Lung (tissue), 12 donors: ENCODE data around the gene TGFBR3. TPM values are rescaled to one million over a fixed set of nuclear protein-coding genes. Genes with fewer than 3 reads are reported as not detected.

ENCODE experiments used
- ATAC-seq: fragments of 200-7000 bp; cut with Tn5 transposase; one replicate; pipeline ENCODE4 v1.9.1; 2020; ENCODE audit warnings: moderate number of reproducible peaks; ENCODE audit not compliant: insufficient read depth, low FRiP score
- DNase-seq, 3 donors: peaks; one replicate each; pipeline ENCODE4 v3.0.0-alpha.2; 2013 to 2017
- H3K27ac ChIP-seq, 2 donors: one replicate each; pipeline ENCODE4 v1.5.1; 2013; ENCODE audit warnings: mild to moderate bottlenecking in 2 of 2, moderate library complexity in 2 of 2, control low read depth in 1 of 2, inconsistent platforms in 1 of 2, low read depth in 1 of 2, low read length in 1 of 2
- H3K27me3 ChIP-seq, 3 donors: one replicate each; pipeline ENCODE4 v1.5.1; 2013; ENCODE audit warnings: low read length in 2 of 3; ENCODE audit not compliant: control insufficient read depth in 3 of 3, insufficient read depth in 3 of 3
- H3K36me3 ChIP-seq, 4 donors: one replicate each; pipeline ENCODE4 v1.5.1; 2013; ENCODE audit warnings: low read length in 4 of 4, mild to moderate bottlenecking in 1 of 4, moderate library complexity in 1 of 4; ENCODE audit not compliant: control insufficient read depth in 4 of 4, insufficient read depth in 4 of 4
- H3K4me1 ChIP-seq, 5 donors: one replicate each; pipeline ENCODE4 v1.5.1; 2013; ENCODE audit warnings: low read length in 5 of 5, mild to moderate bottlenecking in 2 of 5, moderate library complexity in 1 of 5; ENCODE audit not compliant: control insufficient read depth in 5 of 5, insufficient read depth in 5 of 5
- H3K4me3 ChIP-seq: one replicate; pipeline ENCODE4 v1.5.1; 2013; ENCODE audit warnings: mild to moderate bottlenecking, control low read depth, moderate library complexity
- H3K9ac ChIP-seq, 2 donors: one replicate each; pipeline ENCODE4 v1.5.1; 2013; ENCODE audit warnings: low read length in 2 of 2, control low read depth in 1 of 2; ENCODE audit not compliant: insufficient read depth in 1 of 2
- H3K9me3 ChIP-seq, 4 donors: one replicate each; pipeline ENCODE4 v1.5.1; 2013; ENCODE audit warnings: low read length in 3 of 4, mild to moderate bottlenecking in 1 of 4, moderate library complexity in 1 of 4; ENCODE audit not compliant: control insufficient read depth in 4 of 4, insufficient read depth in 3 of 4
- WGBS, 2 donors: extraction: QIAGEN DNeasy Blood & Tissue Kit; methylation state at CpG; one replicate each; pipeline ENCODE4 v1.1.7; 2013; 5-methylcytosine and 5-hydroxymethylcytosine counted together
- polyA plus RNA-seq, 2 donors: library from polyadenylated mRNA; stranded (reverse); fragments of 200-250 nt; gene quantifications; one replicate each; pipeline ENCODE4 v1.2.1, GENCODE V29; 2013
- total RNA-seq, 2 donors: library from RNA; depleted of rRNA in 1 of 2; stranded (reverse); fragments of >200 nt in 1 of 2; gene quantifications; one replicate each; pipeline ENCODE4 v1.2.1, GENCODE V29; 2014 to 2021
- TF ChIP-seq, protein P1 (sequence below): IDR thresholded peaks from 2 replicates; pipeline ENCODE4 v1.5.1; 2012; ENCODE audit warnings: mild to moderate bottlenecking; ENCODE audit errors: control extremely low read depth, extremely low read depth
- donor health status: control.
- donor health status: control.
- donor health status: Bipolar disorder and iron deficiency.
- donor health status: healthy.
- donor health status: DM: yes; HTN: yes; CAD: no.

TGFBR3 gene
- total and polyA plus RNA-seq, 4 donors, result 13.1 to 99.6 (median 26.5) TPM

GRCh38 chr1:91660708-91661107 is 225.2 kb downstream of the TGFBR3 start:
- Histone ChIP-seq H3K9me3 (peaks cover 0 to 6% (median 3%) of the 10 kb centered on the region in 4 donors), H3K9ac (no peak overlapping the region), H3K27ac (no peak overlapping the region), H3K36me3 (no peaks in the 10 kb centered on the region), H3K4me1 (no peaks in the 10 kb centered on the region), H3K27me3 (no peaks in the 10 kb centered on the region), H3K4me3 (no peak overlapping the region)
- ATAC-seq (no peak), DNase-seq (no peak)
- TF ChIP-seq, protein P1, sequence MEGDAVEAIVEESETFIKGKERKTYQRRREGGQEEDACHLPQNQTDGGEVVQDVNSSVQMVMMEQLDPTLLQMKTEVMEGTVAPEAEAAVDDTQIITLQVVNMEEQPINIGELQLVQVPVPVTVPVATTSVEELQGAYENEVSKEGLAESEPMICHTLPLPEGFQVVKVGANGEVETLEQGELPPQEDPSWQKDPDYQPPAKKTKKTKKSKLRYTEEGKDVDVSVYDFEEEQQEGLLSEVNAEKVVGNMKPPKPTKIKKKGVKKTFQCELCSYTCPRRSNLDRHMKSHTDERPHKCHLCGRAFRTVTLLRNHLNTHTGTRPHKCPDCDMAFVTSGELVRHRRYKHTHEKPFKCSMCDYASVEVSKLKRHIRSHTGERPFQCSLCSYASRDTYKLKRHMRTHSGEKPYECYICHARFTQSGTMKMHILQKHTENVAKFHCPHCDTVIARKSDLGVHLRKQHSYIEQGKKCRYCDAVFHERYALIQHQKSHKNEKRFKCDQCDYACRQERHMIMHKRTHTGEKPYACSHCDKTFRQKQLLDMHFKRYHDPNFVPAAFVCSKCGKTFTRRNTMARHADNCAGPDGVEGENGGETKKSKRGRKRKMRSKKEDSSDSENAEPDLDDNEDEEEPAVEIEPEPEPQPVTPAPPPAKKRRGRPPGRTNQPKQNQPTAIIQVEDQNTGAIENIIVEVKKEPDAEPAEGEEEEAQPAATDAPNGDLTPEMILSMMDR, result no peak

- H3K27ac ChIP-seq, result no peak overlapping the region
- TF ChIP-seq, protein P1, result no peak
- H3K4me1 ChIP-seq, result peaks cover 0 to 13% (median 7%) of the 10 kb centered on the region in 5 donors
These were observed 230.0 kb downstream of the TGFBR3 start for GRCh38 chr1:91655912-91656449.

GRCh38 chr1:91653183-91653582 is 232.8 kb downstream of the TGFBR3 start:
- 78 to 85% methylated on average over 1 of the region's 1 CpG for WGBS, 2 donors
- Histone ChIP-seq H3K36me3 (no peaks in the 10 kb centered on the region), H3K9ac (no peak overlapping the region), H3K27me3 (no peaks in the 10 kb centered on the region), H3K9me3 (no peaks in the 10 kb centered on the region), H3K27ac (no peak overlapping the region), H3K4me3 (no peak overlapping the region), H3K4me1 (peaks cover 0 to 23% (median 14%) of the 10 kb centered on the region in 5 donors)
- DNase-seq (no peak), ATAC-seq (no peak)
- TF ChIP-seq, protein P1, result no peak

More at GRCh38 chr1:91655912-91656449, 230.0 kb downstream of the TGFBR3 start:
- Histone ChIP-seq H3K36me3 (no peaks in the 10 kb centered on the region), H3K9me3 (peaks cover 0 to 5% (median 2%) of the 10 kb centered on the region in 4 donors), H3K27me3 (no peaks in the 10 kb centered on the region), H3K9ac (no peak overlapping the region), H3K4me3 (no peak overlapping the region)
- no peak for ATAC-seq
- 72 to 80% methylated on average over 5 of the region's 5 CpGs for WGBS, 2 donors
- no peak for DNase-seq

DNA sequence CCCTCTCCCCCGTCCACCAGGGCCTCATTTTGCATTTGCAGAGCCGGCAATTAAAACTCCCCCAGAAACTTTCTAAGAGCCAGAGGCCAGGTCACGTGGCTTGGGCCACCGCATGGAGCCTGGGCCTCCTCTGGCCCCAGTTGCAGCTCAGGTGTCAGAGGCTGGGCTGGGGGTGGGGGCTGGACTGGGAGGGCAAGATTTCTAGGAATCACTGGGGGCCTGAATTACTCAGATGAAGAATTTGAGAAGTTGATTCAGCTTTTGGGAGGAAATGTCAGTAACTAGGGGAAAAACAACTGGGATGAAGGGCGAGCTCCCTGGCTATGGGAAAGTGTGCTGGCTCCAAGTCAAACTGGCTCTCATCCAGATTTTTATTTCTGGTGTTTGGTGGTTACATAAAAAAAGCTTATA is 234.3 kb downstream of the TGFBR3 start:
- TF ChIP-seq, protein P1, result no peak
- 75 to 82% methylated on average over 5 of the region's 5 CpGs for WGBS, 2 donors

More for the DNA sequence above, 234.3 kb downstream of the TGFBR3 start:
- DNase-seq (peak; percentile 74 to 92 (median 89)), ATAC-seq (peak; percentile 25)
- no peaks in the 10 kb centered on the region for H3K36me3 ChIP-seq
- H3K27me3 ChIP-seq, result no peaks in the 10 kb centered on the region
- H3K9ac ChIP-seq, result no peak overlapping the region
- no peaks in the 10 kb centered on the region for H3K9me3 ChIP-seq
- peaks cover 0 to 23% (median 14%) of the 10 kb centered on the region in 5 donors for H3K4me1 ChIP-seq
- H3K4me3 ChIP-seq, result no peak overlapping the region
- H3K27ac ChIP-seq, result peak overlapping the region; percentile 58 to 69
